Tongue (tissue), 3 donors: ENCODE data around the gene TET1. TPM values are rescaled to one million over a fixed set of nuclear protein-coding genes. Genes with fewer than 3 reads are reported as not detected.
"Not testable (repeated sequence)": the region's sequence is repeated elsewhere in the genome, so short reads cannot be mapped to it uniquely, and the experiment has no call there.

Experiments used
- DNase-seq: peaks from one replicate; pipeline ENCODE4 v3.0.0-alpha.2; 2015
- small RNA-seq: library from RNA; depleted of rRNA; stranded (forward); fragments of <200 nt; gene quantifications from one replicate; pipeline ENCODE3, GENCODE V24; 2014; ENCODE audit warnings: low replicate concordance
- total RNA-seq: library from RNA; depleted of rRNA; stranded (reverse); fragments of >200 nt; gene quantifications from one replicate; pipeline ENCODE4 v1.2.3, GENCODE V29; 2014

TET1 gene
- total RNA-seq, 1 donor from 2014 or later, result 25.8 TPM

GRCh38 chr10:68713065-68713464, 152.9 kb downstream of the TET1 start:
- DNase-seq, result not testable (repeated sequence)

DNA sequence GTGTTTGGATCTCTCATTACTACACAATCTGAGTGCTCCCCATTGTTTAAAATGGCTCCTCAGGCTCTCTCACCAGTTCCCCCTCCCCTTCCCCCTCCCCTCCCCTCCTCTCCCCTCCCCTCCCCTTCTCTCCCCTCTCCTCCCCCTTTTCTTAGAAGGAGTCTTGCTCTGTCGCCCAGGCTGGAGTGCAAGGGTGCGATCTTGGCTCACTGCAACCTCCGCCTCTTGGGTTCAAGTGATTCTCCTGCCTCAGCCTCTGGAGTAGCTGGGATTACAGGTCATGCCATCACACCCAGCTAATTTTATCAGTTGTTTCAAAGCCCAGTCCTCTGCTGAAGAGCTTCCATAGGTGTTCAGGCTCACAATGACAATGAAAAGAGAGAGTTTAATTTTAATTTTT, 157.3 kb downstream of the TET1 start:
- no peak for DNase-seq

- DNase-seq, result peak; percentile 100
These were observed 160.9 kb downstream of the TET1 start, which contains the start of gene CCAR1 for GRCh38 chr10:68720793-68721672. CCAR1 (plus strand) TSS chr10:68721239; CDS start chr10:68722505, 1,266 bp downstream.

DNA sequence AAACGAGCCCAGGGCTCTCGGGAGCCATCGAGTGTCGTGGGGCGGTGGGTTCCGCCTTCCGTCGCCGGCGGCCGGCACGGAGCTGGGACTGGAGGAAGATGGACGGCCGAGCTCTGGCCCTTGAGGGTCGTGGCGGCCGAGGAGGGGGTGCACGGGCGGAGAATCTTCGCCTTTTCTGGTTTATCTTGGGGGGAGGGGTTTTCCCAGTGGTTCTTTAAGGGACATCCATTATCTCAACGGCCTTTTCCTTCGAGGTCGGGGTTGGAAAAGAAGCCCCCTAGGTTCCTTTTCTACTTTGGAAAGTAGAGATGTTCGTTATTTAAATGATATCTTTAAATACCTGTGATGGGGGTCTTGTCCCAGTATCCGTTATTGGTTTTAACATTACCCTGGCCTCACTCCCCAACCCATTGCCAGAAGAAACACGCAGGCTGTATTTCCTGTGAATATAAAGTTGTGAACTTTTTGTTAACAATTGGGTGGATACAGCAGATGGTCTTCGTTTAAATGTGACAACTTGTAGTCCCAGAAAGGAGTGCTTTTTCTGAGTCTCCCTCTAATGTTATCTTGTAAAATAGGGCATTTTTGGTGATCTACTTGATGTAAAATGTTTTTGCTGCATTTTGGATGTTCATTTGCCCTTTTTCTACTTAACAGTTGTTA, 161.7 kb downstream of the TET1 start:
- peak; percentile 25 for DNase-seq

DNA sequence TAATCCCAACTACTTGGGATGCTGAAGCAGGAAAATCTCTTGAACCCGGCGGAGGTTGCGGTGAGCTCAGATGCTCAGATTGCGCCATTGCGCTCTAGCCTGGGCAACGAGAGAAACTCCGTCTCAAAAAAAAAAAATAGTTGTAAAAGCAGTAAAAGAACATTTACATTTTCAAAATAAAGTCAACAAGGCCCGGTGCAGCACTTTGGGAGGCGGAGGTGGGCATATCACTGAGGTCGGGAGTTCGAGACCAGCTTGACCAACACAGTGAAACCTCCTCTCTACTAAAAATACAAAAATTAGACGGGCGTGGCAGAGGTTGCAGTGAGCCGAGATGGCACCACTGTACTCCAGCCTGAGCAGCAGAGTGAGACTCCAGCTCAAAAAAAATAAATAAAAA, 164.9 kb downstream of the TET1 start:
- no peak for DNase-seq

DNA sequence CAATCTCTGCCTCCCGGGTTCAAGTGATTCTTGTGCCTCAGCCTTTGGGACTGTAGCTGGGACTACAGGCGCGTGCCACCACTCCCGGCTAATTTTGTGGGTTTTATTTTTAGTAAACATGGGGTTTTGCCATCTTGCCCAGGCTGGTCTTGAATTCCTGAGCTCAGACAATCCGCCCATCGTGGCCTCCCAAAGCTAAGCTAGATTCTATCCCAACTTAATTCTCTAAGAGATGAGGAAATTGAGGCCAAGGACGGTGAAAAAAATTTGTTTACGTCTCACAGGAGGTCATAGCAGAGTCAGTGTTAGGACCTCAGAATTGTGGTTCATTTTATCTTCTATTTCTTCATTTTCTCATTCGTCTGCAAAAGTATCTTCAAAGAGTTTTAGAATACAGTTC, 167.0 kb downstream of the TET1 start:
- no peak for DNase-seq

DNA sequence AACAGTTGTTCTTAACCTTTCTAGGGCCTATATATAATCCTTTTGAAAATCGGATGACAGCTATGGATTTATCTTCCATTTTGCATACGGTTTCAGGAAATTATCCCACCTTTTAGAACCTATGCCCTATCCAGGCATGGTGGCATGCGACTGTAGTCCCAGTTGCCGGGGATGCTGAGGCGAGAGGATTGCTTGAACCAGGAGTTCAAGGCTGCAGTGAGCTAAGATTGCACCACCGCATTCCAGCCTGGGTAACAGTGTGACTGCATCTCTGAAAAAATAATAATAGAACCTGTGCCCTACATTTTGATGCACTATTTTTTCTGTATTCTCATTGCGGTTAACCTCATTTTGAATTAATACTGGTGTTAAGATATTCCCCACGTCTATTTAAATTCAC, 172.5 kb downstream of the TET1 start:
- no peak for DNase-seq

DNA sequence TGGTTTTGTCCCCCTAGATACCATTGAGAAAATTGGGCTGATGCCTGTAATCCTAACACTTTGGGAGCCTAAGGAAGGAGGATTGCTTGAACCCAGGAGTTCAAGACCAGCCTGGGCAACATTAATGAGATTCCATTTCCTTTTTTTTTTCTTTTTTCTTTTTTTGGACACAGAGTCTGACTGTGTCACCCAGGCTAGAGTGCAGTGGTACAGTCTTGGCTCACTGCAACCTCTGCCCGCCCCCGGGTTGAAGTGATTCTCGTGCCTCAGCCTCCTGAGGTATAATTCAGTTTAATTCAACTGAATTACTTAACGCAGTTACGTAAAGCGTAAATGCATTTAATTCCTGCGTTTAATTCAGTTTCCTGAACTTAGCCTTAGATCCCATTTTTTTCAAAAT, 174.2 kb downstream of the TET1 start:
- no peak for DNase-seq

GRCh38 chr10:68735119-68735518, 175.0 kb downstream of the TET1 start:
- no peak for DNase-seq

GRCh38 chr10:68735739-68736138, 175.6 kb downstream of the TET1 start:
- not testable (repeated sequence) for DNase-seq

DNA sequence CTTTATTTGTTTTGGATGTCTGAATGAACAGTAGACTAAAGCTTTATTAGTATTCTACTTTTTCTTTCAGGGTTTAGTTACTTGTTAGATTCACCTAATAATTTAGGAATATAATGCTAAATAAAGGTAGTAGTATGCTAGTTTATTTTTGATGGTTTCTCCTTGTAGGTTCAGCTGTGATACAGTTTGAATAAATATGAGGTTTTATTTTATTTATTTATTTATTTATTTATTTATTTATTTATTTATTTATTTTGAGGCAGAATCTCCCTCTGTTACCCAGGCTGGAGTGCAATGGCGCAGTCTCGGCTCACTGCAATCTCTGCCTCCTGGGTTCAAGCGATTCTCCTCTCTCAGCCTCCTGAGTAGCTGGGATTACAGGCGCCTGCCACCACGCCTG, 180.5 kb downstream of the TET1 start:
- not testable (repeated sequence) for DNase-seq

DNA sequence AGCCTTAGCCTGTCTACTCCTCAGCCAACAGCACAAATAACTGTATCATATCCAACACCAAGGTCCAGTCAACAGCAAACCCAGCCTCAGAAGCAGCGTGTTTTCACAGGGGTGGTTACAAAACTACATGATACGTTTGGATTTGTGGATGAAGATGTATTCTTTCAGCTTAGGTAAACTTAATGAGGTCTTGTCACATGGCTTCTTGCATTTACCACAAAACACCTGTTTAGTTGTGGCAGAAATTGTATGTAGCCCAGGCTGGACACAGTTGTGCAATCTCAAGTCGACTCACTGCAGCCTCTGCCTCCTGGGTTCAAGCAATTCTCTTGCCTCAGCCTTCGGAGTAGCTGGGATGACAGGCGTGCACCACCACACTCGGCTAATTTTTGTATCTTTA, 182.3 kb downstream of the TET1 start:
- DNase-seq, result no peak

Small RNA genes within 50 kb of the gene (small RNA-seq; reads per million reads assigned to genes)
- not detected for gene RF00019

Other genes starting within 250 kb of the TET1 start
- 67.5 TPM for gene HNRNPH3, start 228.3 kb upstream of the TET1 start, total RNA-seq
- gene PBLD, start 227.4 kb upstream of the TET1 start, total RNA-seq, result 4.4 TPM
- gene RUFY2, start 153.1 kb upstream of the TET1 start, total RNA-seq, result 26.1 TPM
- gene DNA2, start 88.4 kb upstream of the TET1 start, total RNA-seq, result 12.0 TPM
- 10.9 TPM for gene SLC25A16, start 32.8 kb upstream of the TET1 start, total RNA-seq
- gene CCAR1, start 160.9 kb downstream of the TET1 start, total RNA-seq, result 45.5 TPM